ENCODE results near the gene ANXA8.
"Not testable (repeated sequence)": the region's sequence is repeated elsewhere in the genome, so short reads cannot be mapped to it uniquely, and the experiment has no call there.

ANXA8 gene

GRCh38 chr10:47467458-47467857 is 16.5 kb downstream of the ANXA8 start:
- FAIRE-seq; DNase-seq (ENCODE audit: extremely low spot score, insufficient read length, low read depth): not testable (repeated sequence)

GRCh38 chr10:47465216-47465917 is 18.5 kb downstream of the ANXA8 start:
- not testable (repeated sequence) for FAIRE-seq; DNase-seq (ENCODE audit: extremely low spot score, insufficient read length, low read depth)

GRCh38 chr10:47462577-47463358 is 21.1 kb downstream of the ANXA8 start:
- not testable (repeated sequence) for FAIRE-seq; DNase-seq (ENCODE audit: extremely low spot score, insufficient read length, low read depth)

- FAIRE-seq; DNase-seq (ENCODE audit: extremely low spot score, insufficient read length, low read depth): not testable (repeated sequence)
These were observed 22.6 kb downstream of the ANXA8 start for GRCh38 chr10:47461261-47461687.

- no peak for FAIRE-seq
- DNase-seq (ENCODE audit: extremely low spot score, insufficient read length, low read depth), result no peak
These were observed 25.3 kb downstream of the ANXA8 start for GRCh38 chr10:47458466-47459154.

- no peak for DNase-seq (ENCODE audit: extremely low spot score, insufficient read length, low read depth)
- FAIRE-seq, result no peak
These were observed 26.1 kb downstream of the ANXA8 start for GRCh38 chr10:47457826-47458225.

- FAIRE-seq, result no peak
- DNase-seq (ENCODE audit: extremely low spot score, insufficient read length, low read depth), result no peak
These were observed 26.4 kb downstream of the ANXA8 start for GRCh38 chr10:47457528-47457820.

GRCh38 chr10:47456794-47457527 is 27.0 kb downstream of the ANXA8 start:
- DNase-seq (ENCODE audit: extremely low spot score, insufficient read length, low read depth) (no peak), FAIRE-seq (no peak)

GRCh38 chr10:47456079-47456785 is 27.7 kb downstream of the ANXA8 start:
- no peak for FAIRE-seq
- DNase-seq (ENCODE audit: extremely low spot score, insufficient read length, low read depth), result no peak

- not testable (repeated sequence) for DNase-seq (ENCODE audit: extremely low spot score, insufficient read length, low read depth); FAIRE-seq
These were observed 28.4 kb downstream of the ANXA8 start for GRCh38 chr10:47455350-47456078.

GRCh38 chr10:47454780-47455058 is 29.2 kb downstream of the ANXA8 start:
- no peak for FAIRE-seq
- no peak for DNase-seq (ENCODE audit: extremely low spot score, insufficient read length, low read depth)

- FAIRE-seq, result no peak
- no peak for DNase-seq (ENCODE audit: extremely low spot score, insufficient read length, low read depth)
These were observed 29.7 kb downstream of the ANXA8 start for GRCh38 chr10:47454008-47454779.

- DNase-seq (ENCODE audit: extremely low spot score, insufficient read length, low read depth) (no peak), FAIRE-seq (no peak)
These were observed 30.5 kb downstream of the ANXA8 start for GRCh38 chr10:47453141-47454007.

- FAIRE-seq (no peak), DNase-seq (ENCODE audit: extremely low spot score, insufficient read length, low read depth) (no peak)
These were observed 31.3 kb downstream of the ANXA8 start for GRCh38 chr10:47452495-47453140.

- FAIRE-seq (no peak), DNase-seq (ENCODE audit: extremely low spot score, insufficient read length, low read depth) (no peak)
These were observed 31.9 kb downstream of the ANXA8 start for GRCh38 chr10:47451998-47452494.

GRCh38 chr10:47451273-47451997 is 32.5 kb downstream of the ANXA8 start:
- FAIRE-seq (no peak), DNase-seq (ENCODE audit: extremely low spot score, insufficient read length, low read depth) (no peak)
